LNCaP clone FGC (cell line): ENCODE data around the gene PTGDS.
A peak's percentile ranks its signal among the peaks of the same experiment; 100 is the strongest.

Experiments
- DNase-seq: peaks from one replicate; pipeline ENCODE4 v3.0.0-alpha.2; 2011; ENCODE audit warnings: low read depth
- H3K4me3 ChIP-seq: 2 replicates; pipeline ENCODE4 v1.5.1; 2011; ENCODE audit warnings: mild to moderate bottlenecking, low read depth, low read length, control low read depth
- CTCF ChIP-seq: IDR thresholded peaks from 2 replicates; pipeline ENCODE4 v1.5.1; 2012; ENCODE audit warnings: mild to moderate bottlenecking; ENCODE audit not compliant: control insufficient read depth, insufficient read depth; ENCODE audit errors: extremely low read depth

PTGDS gene

GRCh38 chr9:136978073-136978864 lies 965 bp downstream of the PTGDS start:
- TF ChIP-seq CTCF, result no peak
- H3K4me3 ChIP-seq, result peak overlapping the region; percentile 30; the same call in 1 of the 2 replicates
- DNase-seq, result no peak

GRCh38 chr9:136978865-136979544 lies 1.7 kb downstream of the PTGDS start:
- no peak for TF ChIP-seq CTCF
- DNase-seq, result no peak
- no peak overlapping the region for H3K4me3 ChIP-seq

- no peak for TF ChIP-seq CTCF
- no peak for DNase-seq
Measured at GRCh38 chr9:136979769-136980587, 2.7 kb downstream of the PTGDS start.

GRCh38 chr9:136980669-136981478 lies 3.6 kb downstream of the PTGDS start:
- no peak overlapping the region for H3K4me3 ChIP-seq
- no peak for TF ChIP-seq CTCF
- no peak for DNase-seq

More at GRCh38 chr9:136979769-136980587, 2.7 kb downstream of the PTGDS start:
- H3K4me3 ChIP-seq, result no peak overlapping the region

- no peak for TF ChIP-seq CTCF
- no peak for DNase-seq
- no peak overlapping the region for H3K4me3 ChIP-seq
Measured at GRCh38 chr9:136981588-136982231, 4.4 kb downstream of the PTGDS start.
